ENCODE data around the gene MIP.
"Not testable (repeated sequence)": the region's sequence is repeated elsewhere in the genome, so short reads cannot be mapped to it uniquely, and the experiment has no call there.

MIP gene

GRCh38 chr12:56408799-56409417, 45.5 kb downstream of the MIP start:
- in situ Hi-C loops (cut with MboI; ENCODE audit: low pct_unique_long_range_greater_than_20kb, low sequenced_read_pairs, unreplicated experiment) = no loop called here

GRCh38 chr12:56404227-56404626, 50.2 kb downstream of the MIP start:
- in situ Hi-C loops (cut with MboI; ENCODE audit: low pct_unique_long_range_greater_than_20kb, low sequenced_read_pairs, unreplicated experiment); DNase-seq (ENCODE audit: low spot score): not testable (repeated sequence)

More at GRCh38 chr12:56408799-56409417, 45.5 kb downstream of the MIP start:
- TF ChIP-seq CTCF (IDR thresholded peaks at IDR 0.05; ENCODE audit: extremely low read depth, insufficient read depth, missing control alignments) = no peak
- no peak for DNase-seq (ENCODE audit: low spot score)

- in situ Hi-C loops (cut with MboI; ENCODE audit: low pct_unique_long_range_greater_than_20kb, low sequenced_read_pairs, unreplicated experiment) = not testable (repeated sequence)
These were observed 52.8 kb downstream of the MIP start for GRCh38 chr12:56401612-56402011.

GRCh38 chr12:56401125-56401524, 53.3 kb downstream of the MIP start:
- DNase-seq (ENCODE audit: low spot score); in situ Hi-C loops (cut with MboI; ENCODE audit: low pct_unique_long_range_greater_than_20kb, low sequenced_read_pairs, unreplicated experiment): not testable (repeated sequence)

More at GRCh38 chr12:56401612-56402011, 52.8 kb downstream of the MIP start:
- not testable (repeated sequence) for DNase-seq (ENCODE audit: low spot score)
